Measurements from ENCODE around the gene CCL22. TPM values are rescaled to one million over a fixed set of nuclear protein-coding genes. Genes with fewer than 3 reads are reported as not detected.

The CCL22 gene
- total RNA-seq, 1 donor from 2014 or later, result not detected

DNA sequence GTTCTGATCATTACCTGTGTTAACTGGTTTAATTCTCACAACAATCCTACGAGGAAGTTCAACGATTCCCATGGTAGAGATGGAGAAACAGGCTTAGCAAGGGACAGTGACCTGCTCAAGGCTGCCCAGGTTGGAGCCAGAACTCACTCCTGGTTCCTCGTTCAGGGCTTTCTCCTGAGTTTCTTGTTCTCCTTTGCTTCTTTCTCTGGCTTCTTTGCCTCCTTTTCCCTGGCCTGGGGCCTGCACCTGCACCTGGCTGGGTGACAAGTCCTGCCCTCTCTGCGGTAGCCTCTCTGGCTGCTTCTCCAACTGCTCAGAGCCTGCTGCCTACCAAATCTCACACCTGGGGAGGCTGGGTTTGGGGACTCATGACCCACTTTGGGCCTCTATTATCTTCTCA, 2.8 kb downstream of the CCL22 start:
- Mint-ChIP-seq H3K27me3 (ENCODE audit: unreplicated experiment) (peaks cover 7% of the 10 kb centered on the region), H3K4me3 (ENCODE audit: unreplicated experiment) (no peak overlapping the region), H3K36me3 (ENCODE audit: low read depth, unreplicated experiment) (no peaks in the 10 kb centered on the region), H3K4me1 (ENCODE audit: unreplicated experiment) (peaks cover 7% of the 10 kb centered on the region), H3K27ac (ENCODE audit: unreplicated experiment) (no peak overlapping the region), H3K9me3 (ENCODE audit: unreplicated experiment) (no peaks in the 10 kb centered on the region)
- no peak for DNase-seq (ENCODE audit: low spot score)
- TF ChIP-seq CTCF (IDR thresholded peaks at IDR 0.05; ENCODE audit: unreplicated experiment), result no peak

DNA sequence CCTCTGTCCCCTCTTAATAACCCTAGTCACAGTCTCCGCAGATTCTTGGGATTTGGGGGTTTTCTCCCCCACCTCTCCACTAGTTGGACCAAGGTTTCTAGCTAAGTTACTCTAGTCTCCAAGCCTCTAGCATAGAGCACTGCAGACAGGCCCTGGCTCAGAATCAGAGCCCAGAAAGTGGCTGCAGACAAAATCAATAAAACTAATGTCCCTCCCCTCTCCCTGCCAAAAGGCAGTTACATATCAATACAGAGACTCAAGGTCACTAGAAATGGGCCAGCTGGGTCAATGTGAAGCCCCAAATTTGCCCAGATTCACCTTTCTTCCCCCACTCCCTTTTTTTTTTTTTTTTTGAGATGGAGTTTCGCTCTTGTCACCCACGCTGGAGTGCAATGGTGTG, 5.6 kb downstream of the CCL22 start:
- TF ChIP-seq CTCF (IDR thresholded peaks at IDR 0.05; ENCODE audit: unreplicated experiment), result no peak
- H3K9me3 Mint-ChIP-seq (ENCODE audit: unreplicated experiment), result no peaks in the 10 kb centered on the region
- H3K4me3 Mint-ChIP-seq (ENCODE audit: unreplicated experiment), result no peak overlapping the region
- H3K4me1 Mint-ChIP-seq (ENCODE audit: unreplicated experiment), result peaks cover 16% of the 10 kb centered on the region
- H3K36me3 Mint-ChIP-seq (ENCODE audit: low read depth, unreplicated experiment), result no peaks in the 10 kb centered on the region
- peaks cover 8% of the 10 kb centered on the region for H3K27me3 Mint-ChIP-seq (ENCODE audit: unreplicated experiment)
- H3K27ac Mint-ChIP-seq (ENCODE audit: unreplicated experiment), result no peak overlapping the region
- DNase-seq (ENCODE audit: low spot score), result no peak

- Mint-ChIP-seq H3K4me1 (ENCODE audit: unreplicated experiment) (peaks cover 16% of the 10 kb centered on the region), H3K27ac (ENCODE audit: unreplicated experiment) (no peak overlapping the region), H3K9me3 (ENCODE audit: unreplicated experiment) (no peaks in the 10 kb centered on the region), H3K27me3 (ENCODE audit: unreplicated experiment) (peaks cover 8% of the 10 kb centered on the region), H3K36me3 (ENCODE audit: low read depth, unreplicated experiment) (no peaks in the 10 kb centered on the region), H3K4me3 (ENCODE audit: unreplicated experiment) (no peak overlapping the region)
- no peak for DNase-seq (ENCODE audit: low spot score)
- TF ChIP-seq CTCF (IDR thresholded peaks at IDR 0.05; ENCODE audit: unreplicated experiment), result no peak
These were observed 8.0 kb downstream of the CCL22 start for GRCh38 chr16:57366544-57367040.

DNA sequence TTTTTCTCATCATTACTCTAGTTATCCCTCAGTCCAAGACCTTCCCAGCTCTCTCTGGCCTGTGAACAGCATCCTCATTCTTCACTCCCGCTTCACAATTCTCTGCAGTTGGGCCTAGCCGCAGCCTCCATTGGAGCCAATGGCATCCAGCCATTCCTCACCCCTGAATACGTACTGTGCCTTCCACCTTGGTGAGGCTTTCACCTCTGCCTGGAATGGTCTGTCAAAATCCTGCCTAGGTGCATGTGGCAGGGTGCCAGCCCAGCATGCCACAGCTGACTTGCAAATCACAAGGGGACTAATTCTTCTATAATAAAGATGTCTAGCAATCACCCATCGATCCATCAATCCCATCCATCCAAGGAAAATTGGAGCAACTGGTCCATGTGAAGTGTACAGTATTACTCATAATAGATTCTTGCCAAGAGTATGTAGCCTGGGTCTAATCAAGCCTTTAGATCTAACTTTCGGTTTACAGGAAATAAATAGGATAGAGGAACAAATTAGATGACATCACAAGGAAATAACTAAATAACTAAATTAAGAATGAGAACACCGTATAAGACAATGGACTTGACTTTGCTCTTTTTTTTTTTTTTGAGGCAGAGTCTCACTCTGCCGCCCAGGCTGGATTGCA, 8.7 kb downstream of the CCL22 start:
- Mint-ChIP-seq H3K27me3 (ENCODE audit: unreplicated experiment) (peaks cover 6% of the 10 kb centered on the region), H3K36me3 (ENCODE audit: low read depth, unreplicated experiment) (no peaks in the 10 kb centered on the region), H3K4me3 (ENCODE audit: unreplicated experiment) (no peak overlapping the region), H3K9me3 (ENCODE audit: unreplicated experiment) (no peaks in the 10 kb centered on the region), H3K4me1 (ENCODE audit: unreplicated experiment) (peaks cover 16% of the 10 kb centered on the region), H3K27ac (ENCODE audit: unreplicated experiment) (no peak overlapping the region)
- DNase-seq (ENCODE audit: low spot score), result no peak
- no peak for TF ChIP-seq CTCF (IDR thresholded peaks at IDR 0.05; ENCODE audit: unreplicated experiment)

DNA sequence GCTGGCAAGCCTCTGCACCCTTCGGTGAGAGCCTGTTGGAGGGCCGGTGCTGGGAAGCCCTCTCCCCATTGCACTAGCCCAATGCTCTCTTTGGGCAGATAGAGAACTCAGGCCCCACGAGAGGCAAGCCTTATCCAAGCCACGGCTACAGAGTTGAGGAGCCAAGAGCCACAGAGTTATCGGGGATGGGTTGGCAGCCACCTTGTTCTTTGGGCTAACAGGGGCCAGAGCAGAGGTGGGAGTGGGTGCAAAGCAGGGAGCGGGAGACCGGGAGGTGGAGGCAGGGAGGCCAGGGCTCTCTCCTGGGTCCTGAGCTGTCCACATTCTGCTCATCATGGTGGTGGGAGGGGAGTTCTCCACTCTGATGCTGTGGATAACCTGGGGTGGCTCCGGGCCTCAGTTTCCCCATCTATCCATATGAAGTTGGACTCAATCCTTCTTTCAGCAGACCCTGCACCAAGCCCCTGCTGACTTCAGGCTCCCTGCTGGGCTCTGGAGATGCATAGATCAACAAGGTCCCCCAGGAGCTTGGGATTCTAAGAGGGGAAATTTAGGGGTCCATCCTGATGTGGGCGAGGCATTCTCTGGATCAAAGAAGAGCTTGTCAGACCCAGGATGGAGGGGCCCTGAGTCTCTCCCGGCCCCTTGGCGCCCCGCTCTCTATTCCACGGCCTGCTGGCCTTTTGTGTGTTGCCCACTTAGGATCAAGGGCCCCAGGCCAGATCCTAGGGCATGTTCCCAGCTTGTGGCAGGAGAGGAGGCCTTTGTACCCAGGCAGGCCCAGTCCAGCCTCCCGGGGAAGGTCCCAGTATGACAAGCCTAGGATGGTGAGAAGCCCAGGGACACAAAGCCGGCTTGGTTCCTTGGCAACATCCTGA, 13.2 kb downstream of the CCL22 start:
- no peak overlapping the region for H3K27ac Mint-ChIP-seq (ENCODE audit: unreplicated experiment)
- no peak for TF ChIP-seq CTCF (IDR thresholded peaks at IDR 0.05; ENCODE audit: unreplicated experiment)
- H3K4me3 Mint-ChIP-seq (ENCODE audit: unreplicated experiment), result no peak overlapping the region
- H3K36me3 Mint-ChIP-seq (ENCODE audit: low read depth, unreplicated experiment), result no peaks in the 10 kb centered on the region
- no peaks in the 10 kb centered on the region for H3K9me3 Mint-ChIP-seq (ENCODE audit: unreplicated experiment)
- no peak for DNase-seq (ENCODE audit: low spot score)
- H3K4me1 Mint-ChIP-seq (ENCODE audit: unreplicated experiment), result peaks cover 14% of the 10 kb centered on the region
- H3K27me3 Mint-ChIP-seq (ENCODE audit: unreplicated experiment), result peaks cover 3% of the 10 kb centered on the region
